Bronchial epithelial cell (primary cell): Measurements from ENCODE around the gene UBAC2. TPM values are rescaled to one million over a fixed set of nuclear protein-coding genes. Genes with fewer than 3 reads are reported as not detected.
A peak's percentile ranks its signal among the peaks of the same experiment; 100 is the strongest.

ENCODE experiments used
- DNase-seq: peaks from one replicate; pipeline ENCODE4 v3.0.0-alpha.2; 2010; ENCODE audit warnings: low read depth
- FAIRE-seq: peaks from 2 replicates; lab custom pipeline; 2011; peaks lifted over from hg19 to GRCh38; lab: Jason Lieb, UNC
- H3K27me3 ChIP-seq: 2 replicates; pipeline ENCODE4 v1.5.1; 2011; ENCODE audit warnings: low read length; ENCODE audit not compliant: control insufficient read depth, insufficient read depth
- H3K36me3 ChIP-seq: 2 replicates; pipeline ENCODE4 v1.5.1; 2011; ENCODE audit warnings: low read length; ENCODE audit not compliant: control insufficient read depth, insufficient read depth
- H3K4me3 ChIP-seq: 2 replicates; pipeline ENCODE4 v1.5.1; 2011; ENCODE audit warnings: mild to moderate bottlenecking, low read depth, low read length, control low read depth
- CTCF ChIP-seq: IDR thresholded peaks from 2 replicates; pipeline ENCODE4 v1.5.1; 2011; ENCODE audit warnings: mild to moderate bottlenecking, moderate library complexity, low read length, control low read depth, inconsistent platforms; ENCODE audit not compliant: insufficient read depth, severe bottlenecking
- total RNA-seq: library from RNA; depleted of rRNA; stranded (reverse); fragments of >200 nt; gene quantifications from 2 replicates; pipeline ENCODE4 v1.2.1, GENCODE V29; 2014

The UBAC2 gene
- total RNA-seq, 1 donor from 2014 or later, result 40.0 TPM

- DNase-seq (no peak), FAIRE-seq (no peak)
- Histone ChIP-seq H3K27me3 (no peaks in the 10 kb centered on the region), H3K36me3 (peaks cover 8% of the 10 kb centered on the region), H3K4me3 (no peak overlapping the region)
- TF ChIP-seq CTCF, result no peak
Measured at GRCh38 chr13:99353246-99353600, 152.6 kb downstream of the UBAC2 start.

DNA sequence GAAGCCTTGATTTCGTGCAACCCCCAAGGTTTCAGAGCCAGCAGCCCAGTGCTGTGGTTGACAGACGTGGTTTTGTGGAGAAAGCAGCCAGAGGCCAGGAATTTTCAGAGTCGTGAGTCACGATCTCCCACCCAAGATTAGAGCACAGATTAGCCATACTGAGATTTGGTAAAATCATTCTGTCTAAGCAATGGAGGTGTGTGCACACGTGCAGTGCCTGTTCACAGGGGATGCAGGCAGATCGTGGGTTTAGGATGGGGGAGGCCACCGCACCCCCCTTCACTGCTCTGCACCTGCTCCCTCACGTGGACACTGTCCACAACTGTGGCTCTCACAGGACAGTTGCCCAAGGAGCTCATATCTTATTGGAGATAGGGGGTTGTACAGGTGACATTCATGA is 153.2 kb downstream of the UBAC2 start:
- Histone ChIP-seq H3K27me3 (no peaks in the 10 kb centered on the region), H3K36me3 (peaks cover 7% of the 10 kb centered on the region), H3K4me3 (no peak overlapping the region)
- no peak for TF ChIP-seq CTCF
- DNase-seq (no peak), FAIRE-seq (no peak)

DNA sequence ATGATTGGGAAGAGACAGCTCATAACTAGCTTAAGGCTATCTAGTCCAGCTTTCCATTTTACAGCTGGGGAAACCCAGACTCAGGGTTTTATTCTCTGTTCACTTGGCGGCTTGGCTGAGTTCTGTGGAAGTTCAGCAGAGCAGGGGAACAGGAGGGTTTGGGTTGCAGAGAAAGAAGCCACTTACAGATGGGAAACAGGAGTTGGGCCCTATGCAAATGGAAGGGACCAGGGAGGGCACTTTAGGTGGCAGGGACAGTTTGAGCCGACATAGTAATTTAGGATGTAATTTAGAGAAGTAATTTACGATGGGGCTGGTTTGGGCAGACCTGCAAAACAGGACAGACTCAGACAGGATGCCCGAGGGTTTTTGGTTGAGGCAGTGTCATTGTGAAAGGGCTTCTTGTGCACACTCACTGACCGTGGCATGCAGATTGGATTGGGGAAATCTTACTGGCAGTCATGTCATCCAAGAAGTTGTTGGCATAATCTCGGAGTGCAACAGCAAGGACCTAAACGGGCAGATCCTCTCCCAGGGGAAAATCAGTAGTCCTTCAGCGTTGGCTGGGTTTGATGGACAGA is 153.8 kb downstream of the UBAC2 start:
- TF ChIP-seq CTCF, result no peak
- DNase-seq (no peak), FAIRE-seq (peak; percentile 84)
- Histone ChIP-seq H3K27me3 (no peaks in the 10 kb centered on the region), H3K36me3 (peaks cover 5% of the 10 kb centered on the region), H3K4me3 (no peak overlapping the region)

- Histone ChIP-seq H3K36me3 (peaks cover 5% of the 10 kb centered on the region), H3K4me3 (no peak overlapping the region), H3K27me3 (no peaks in the 10 kb centered on the region)
- TF ChIP-seq CTCF, result no peak
- DNase-seq, result no peak
- no peak for FAIRE-seq
Measured at GRCh38 chr13:99355267-99356011, 154.8 kb downstream of the UBAC2 start.

- TF ChIP-seq CTCF, result no peak
- no peaks in the 10 kb centered on the region for H3K27me3 ChIP-seq
- FAIRE-seq, result no peak
- H3K4me3 ChIP-seq, result no peak overlapping the region
- DNase-seq, result no peak
- peaks cover 5% of the 10 kb centered on the region for H3K36me3 ChIP-seq
Measured at GRCh38 chr13:99356012-99356261, 155.3 kb downstream of the UBAC2 start.
